HG03575 (cell line): ENCODE data around the gene B4GALT4.
"Not testable (repeated sequence)": the region's sequence is repeated elsewhere in the genome, so short reads cannot be mapped to it uniquely, and the experiment has no call there.

Experiments used
- ATAC-seq: cut with Tn5 transposase; IDR thresholded peaks from one replicate; pipeline ENCODE4 v1.9.1; 2021; ENCODE audit not compliant: unreplicated experiment, insufficient number of reproducible peaks, low FRiP score; ENCODE audit errors: extremely low read depth

The B4GALT4 gene

GRCh38 chr3:119164745-119165144 is 75.9 kb downstream of the B4GALT4 start:
- not testable (repeated sequence) for ATAC-seq
